Common myeloid progenitor, CD34-positive (primary cell): ENCODE results near the gene GNA12.

ENCODE experiments used
- CTCF ChIA-PET: fragments of 350-600 bp; sonication (Branson Sonifier 250); formaldehyde crosslinking; loops from one replicate; lab custom pipeline; 2021; ENCODE audit warnings: antibody characterized with exemption; lab: Charles Lee
- POLR2A ChIA-PET: fragments of 350-600 bp; sonication (Branson Sonifier 250); formaldehyde crosslinking; loops from one replicate; lab custom pipeline; 2021; ENCODE audit warnings: antibody characterized with exemption; lab: Charles Lee
- DNase-seq, 3 donors: peaks; one replicate each; pipeline versions ENCODE4 v3.0.0 to v3.0.0-alpha.2; 2013
- H3K27ac ChIP-seq, 2 experiments: 1 replicate in 1 of 2; 2 replicates in 1 of 2; pipeline ENCODE4 v1.7.0; 2013; ENCODE audit warnings: inconsistent platforms in 2 of 2, low read length in 2 of 2, mild to moderate bottlenecking in 2 of 2, low read depth in 1 of 2, moderate library complexity in 1 of 2; ENCODE audit not compliant: severe bottlenecking in 2 of 2, insufficient read depth in 1 of 2, poor library complexity in 1 of 2
- H3K27me3 ChIP-seq, 5 experiments: replicated peaks in 2 of 5; 1 replicate in 3 of 5; 2 replicates in 2 of 5; pipeline versions ENCODE4 v1.6.1 to v1.7.0; 2013; ENCODE audit warnings: low read length in 4 of 5, mild to moderate bottlenecking in 2 of 5, moderate library complexity in 2 of 5, inconsistent platforms in 1 of 5; ENCODE audit not compliant: insufficient read depth in 5 of 5, control insufficient read depth in 4 of 5
- H3K36me3 ChIP-seq, 4 experiments: 1 replicate in 2 of 4; 2 replicates in 2 of 4; pipeline versions ENCODE4 v1.6.1 to v1.7.0; 2013; ENCODE audit warnings: low read length in 3 of 4, control low read depth in 1 of 4, mild to moderate bottlenecking in 1 of 4; ENCODE audit not compliant: control insufficient read depth in 4 of 4, insufficient read depth in 4 of 4
- H3K4me1 ChIP-seq, 4 experiments: 1 replicate in 3 of 4; 2 replicates in 1 of 4; pipeline versions ENCODE4 v1.6.1 to v1.7.1; 2013; ENCODE audit warnings: low read length in 3 of 4, mild to moderate bottlenecking in 3 of 4, control low read depth in 1 of 4, inconsistent platforms in 1 of 4, moderate library complexity in 1 of 4; ENCODE audit not compliant: control insufficient read depth in 4 of 4, insufficient read depth in 4 of 4; ENCODE audit errors: control extremely low read depth in 1 of 4
- H3K4me3 ChIP-seq, 7 experiments: 1 replicate in 4 of 7; 2 replicates in 3 of 7; pipeline versions ENCODE4 v1.5.1 to v1.7.0; 2013; ENCODE audit warnings: mild to moderate bottlenecking in 7 of 7, low read length in 6 of 7, moderate library complexity in 6 of 7, inconsistent platforms in 2 of 7, low read depth in 2 of 7, control low read depth in 1 of 7; ENCODE audit not compliant: insufficient read depth in 4 of 7, control insufficient read depth in 1 of 7; ENCODE audit errors: extremely low read depth in 1 of 7
- H3K9me3 ChIP-seq, 5 experiments: 1 replicate in 4 of 5; 2 replicates in 1 of 5; pipeline versions ENCODE4 v1.6.1 to v1.7.1; 2013; ENCODE audit warnings: low read length in 4 of 5, mild to moderate bottlenecking in 2 of 5, inconsistent platforms in 1 of 5, low read depth in 1 of 5, moderate library complexity in 1 of 5; ENCODE audit not compliant: control insufficient read depth in 4 of 5, insufficient read depth in 2 of 5; ENCODE audit errors: control extremely low read depth in 1 of 5
- WGBS: methylation state at CpG from one replicate; pipeline ENCODE4 v1.1.5; 2013; ENCODE audit not compliant: insufficient coverage; 5-methylcytosine and 5-hydroxymethylcytosine counted together

Gene GNA12

GRCh38 chr7:2764621-2765020 is 79.5 kb downstream of the GNA12 start:
- H3K4me1 ChIP-seq, result peaks cover 0 to 44% (median 33%) of the 10 kb centered on the region in 4 experiments
- no peak overlapping the region for H3K27ac ChIP-seq
- POLR2A ChIA-PET, result interaction anchor here (1.5 kb wide), 1 partner anchor 30 kb away, joined by 8 read pairs; no protein-coding TSS in a partner anchor
- H3K4me3 ChIP-seq, result no peak overlapping the region
- peaks cover 3 to 34% (median 15%) of the 10 kb centered on the region in 4 experiments for H3K36me3 ChIP-seq
- no peaks in the 10 kb centered on the region for H3K27me3 ChIP-seq
- 100% methylated on average over 9 of the region's 11 CpGs for WGBS
- peaks cover 0 to 3% (median 0%) of the 10 kb centered on the region in 5 experiments for H3K9me3 ChIP-seq
- DNase-seq, result no peak
- CTCF ChIA-PET, result interaction anchor here (1.3 to 8.1 kb wide), 4 partner anchors 27 to 55 kb away, joined by 3 to 96 read pairs (median 10); no protein-coding TSS in a partner anchor

GRCh38 chr7:2763597-2763996 is 80.5 kb downstream of the GNA12 start:
- no peak overlapping the region for H3K4me3 ChIP-seq
- no peaks in the 10 kb centered on the region for H3K27me3 ChIP-seq
- H3K27ac ChIP-seq, result peak overlapping the region in 1 of 2 experiments; percentile 73
- ChIA-PET CTCF (interaction anchor here (0.7 to 8.1 kb wide), 13 partner anchors 8 to 78 kb away, joined by 3 to 96 read pairs (median 3); no protein-coding TSS in a partner anchor), POLR2A (interaction anchor here (1.2 to 1.7 kb wide), 3 partner anchors 8 to 29 kb away, joined by 8 to 9 read pairs (median 8); no protein-coding TSS in a partner anchor)
- DNase-seq, result no peak
- H3K36me3 ChIP-seq, result peaks cover 3 to 35% (median 10%) of the 10 kb centered on the region in 4 experiments
- no peaks in the 10 kb centered on the region for H3K9me3 ChIP-seq
- H3K4me1 ChIP-seq, result peaks cover 0 to 52% (median 42%) of the 10 kb centered on the region in 4 experiments
- 94% methylated on average over 5 of the region's 6 CpGs for WGBS

- Histone ChIP-seq H3K36me3 (peaks cover 1 to 31% (median 9%) of the 10 kb centered on the region in 4 experiments), H3K4me1 (peaks cover 7 to 68% (median 58%) of the 10 kb centered on the region in 4 experiments), H3K27me3 (no peaks in the 10 kb centered on the region), H3K27ac (peak overlapping the region in 1 of 2 experiments; percentile 73), H3K9me3 (no peaks in the 10 kb centered on the region), H3K4me3 (no peak overlapping the region)
- no peak for DNase-seq
- CTCF ChIA-PET, result interaction anchor here (0.8 to 8.1 kb wide), 14 partner anchors 8 to 102 kb away, joined by 3 to 96 read pairs (median 4); no protein-coding TSS in a partner anchor
- POLR2A ChIA-PET, result interaction anchor here (0.6 kb wide), 2 partner anchors 52 to 77 kb away, joined by 3 to 4 read pairs; no protein-coding TSS in a partner anchor
- WGBS, result 98% methylated on average over 23 of the region's 29 CpGs
Observed at GRCh38 chr7:2761801-2762497, 82.2 kb downstream of the GNA12 start.

GRCh38 chr7:2761131-2761624 is 82.9 kb downstream of the GNA12 start:
- Histone ChIP-seq H3K4me3 (no peak overlapping the region), H3K36me3 (peaks cover 0 to 36% (median 8%) of the 10 kb centered on the region in 4 experiments), H3K27me3 (no peaks in the 10 kb centered on the region), H3K4me1 (peaks cover 7 to 76% (median 62%) of the 10 kb centered on the region in 4 experiments), H3K27ac (no peak overlapping the region), H3K9me3 (no peaks in the 10 kb centered on the region)
- CTCF ChIA-PET, result interaction anchor here (0.6 to 8.1 kb wide), 20 partner anchors 9 to 349 kb away, joined by 3 to 96 read pairs (median 4); no protein-coding TSS in a partner anchor
- 96% methylated on average over 18 of the region's 19 CpGs for WGBS
- POLR2A ChIA-PET, result interaction anchor here (0.6 to 2.3 kb wide), 5 partner anchors 9 to 53 kb away, joined by 3 to 13 read pairs (median 3); no protein-coding TSS in a partner anchor
- no peak for DNase-seq

- Histone ChIP-seq H3K9me3 (no peaks in the 10 kb centered on the region), H3K4me1 (peaks cover 7 to 77% (median 62%) of the 10 kb centered on the region in 4 experiments), H3K4me3 (peak overlapping the region in 1 of 7 experiments; percentile 25), H3K27me3 (no peaks in the 10 kb centered on the region), H3K27ac (peak overlapping the region in 1 of 2 experiments; percentile 64), H3K36me3 (peaks cover 0 to 36% (median 8%) of the 10 kb centered on the region in 4 experiments)
- 55% methylated on average over 13 of the region's 22 CpGs for WGBS
- ChIA-PET CTCF (interaction anchor here (0.8 to 8.1 kb wide), 15 partner anchors 10 to 104 kb away, joined by 3 to 96 read pairs (median 4); no protein-coding TSS in a partner anchor), POLR2A (interaction anchor here (0.6 to 2.3 kb wide), 5 partner anchors 10 to 28 kb away, joined by 3 to 13 read pairs (median 3); no protein-coding TSS in a partner anchor)
- peak; percentile 58 to 87 (median 81) for DNase-seq
Observed at GRCh38 chr7:2760098-2760889, 83.8 kb downstream of the GNA12 start.

GRCh38 chr7:2759736-2760097 is 84.4 kb downstream of the GNA12 start:
- DNase-seq, result peak in 1 of 3 donors; percentile 20
- Histone ChIP-seq H3K36me3 (peaks cover 2 to 41% (median 10%) of the 10 kb centered on the region in 4 experiments), H3K27me3 (no peaks in the 10 kb centered on the region), H3K4me1 (peaks cover 7 to 77% (median 62%) of the 10 kb centered on the region in 4 experiments), H3K4me3 (peak overlapping the region in 1 of 7 experiments; percentile 25), H3K9me3 (no peaks in the 10 kb centered on the region), H3K27ac (peak overlapping the region in 1 of 2 experiments; percentile 64)
- POLR2A ChIA-PET, result interaction anchor here (1.1 to 2.3 kb wide), 3 partner anchors 11 to 24 kb away, joined by 3 to 13 read pairs (median 4); no protein-coding TSS in a partner anchor
- CTCF ChIA-PET, result interaction anchor here (1.2 to 8.1 kb wide), 6 partner anchors 10 to 102 kb away, joined by 3 to 96 read pairs (median 16); no protein-coding TSS in a partner anchor
- WGBS, result 62% methylated on average over 8 of the region's 8 CpGs
